A549 treated with CpdA at 1 μM for 4 hours (cell line): Measurements from ENCODE around the gene MSL1. TPM values are rescaled to one million over a fixed set of nuclear protein-coding genes. Genes with fewer than 3 reads are reported as not detected.

Experiments used
- total RNA-seq: library from RNA; stranded (reverse); fragments of 200-300 nt; extraction: Qiagen RNA extraction; gene quantifications from 5 replicates; pipeline ENCODE4 v1.2.3, GENCODE V29; 2022; ENCODE audit warnings: low read depth

Gene MSL1
- 58.1 to 67.6 TPM (median 61.3 TPM) in 5 replicates for total RNA-seq

GRCh38 chr17:40121181-40122135, at the start of gene MSL1:
MSL1 (plus strand) TSS chr17:40121971; CDS start chr17:40122613, 642 bp downstream.

GRCh38 chr17:40100419-40100668, 21.4 kb upstream of the MSL1 start, which contains the start of gene NR1D1:
NR1D1 (minus strand) TSS chr17:40100589; CDS start chr17:40100094, 495 bp downstream.

GRCh38 chr17:40177275-40177874, 55.6 kb downstream of the MSL1 start, which contains the start of gene RAPGEFL1:
RAPGEFL1 (plus strand) TSS chr17:40177470; CDS start chr17:40177862, 392 bp downstream.

Other genes starting within 250 kb of the MSL1 start
- gene GSDMB, start 203.3 kb upstream of the MSL1 start, total RNA-seq, result 2.5 to 3.6 TPM (median 2.9 TPM) in 5 replicates
- 36.9 to 44.8 TPM (median 42.1 TPM) in 5 replicates for gene ORMDL3, start 194.4 kb upstream of the MSL1 start, total RNA-seq
- gene LRRC3C, start 194.2 kb upstream of the MSL1 start, total RNA-seq, result not detected in 5 replicates
- not detected in 5 replicates for gene GSDMA, start 159.0 kb upstream of the MSL1 start, total RNA-seq
- 145 to 182 TPM (median 173 TPM) in 5 replicates for gene PSMD3, start 141.2 kb upstream of the MSL1 start, total RNA-seq
- 0.26 TPM in 1 of 5 replicates, not detected in the others for gene CSF3, start 106.5 kb upstream of the MSL1 start, total RNA-seq
- 49.0 to 56.0 TPM (median 50.6 TPM) in 5 replicates for gene MED24, start 67.6 kb upstream of the MSL1 start, total RNA-seq
- gene THRA, start 59.0 kb upstream of the MSL1 start, total RNA-seq, result 13.4 to 16.5 TPM (median 15.2 TPM) in 5 replicates
- 9.2 to 11.3 TPM (median 10.8 TPM) in 5 replicates for gene NR1D1, start 21.4 kb upstream of the MSL1 start, total RNA-seq
- 44.2 to 47.1 TPM (median 47.0 TPM) in 5 replicates for gene CASC3, start 18.6 kb downstream of the MSL1 start, total RNA-seq
- 2.3 to 3.3 TPM (median 2.6 TPM) in 5 replicates for gene RAPGEFL1, start 55.5 kb downstream of the MSL1 start, total RNA-seq
- 18.6 to 24.3 TPM (median 20.0 TPM) in 5 replicates for gene WIPF2, start 97.3 kb downstream of the MSL1 start, total RNA-seq
- gene CDC6, start 165.9 kb downstream of the MSL1 start, total RNA-seq, result 55.8 to 65.8 TPM (median 60.4 TPM) in 5 replicates
- 30.2 to 44.4 TPM (median 34.9 TPM) in 5 replicates for gene RARA, start 187.2 kb downstream of the MSL1 start, total RNA-seq
- 0.71 to 1.3 TPM (median 1.2 TPM) in 5 replicates for gene GJD3, start 242.8 kb downstream of the MSL1 start, total RNA-seq